ENCODE data around the gene P2RY11. TPM values are rescaled to one million over a fixed set of nuclear protein-coding genes. Genes with fewer than 3 reads are reported as not detected.

P2RY11 gene
- total RNA-seq, 4 donors from 2014 or later, result 16.4 to 32.9 (median 19.9) TPM

DNA sequence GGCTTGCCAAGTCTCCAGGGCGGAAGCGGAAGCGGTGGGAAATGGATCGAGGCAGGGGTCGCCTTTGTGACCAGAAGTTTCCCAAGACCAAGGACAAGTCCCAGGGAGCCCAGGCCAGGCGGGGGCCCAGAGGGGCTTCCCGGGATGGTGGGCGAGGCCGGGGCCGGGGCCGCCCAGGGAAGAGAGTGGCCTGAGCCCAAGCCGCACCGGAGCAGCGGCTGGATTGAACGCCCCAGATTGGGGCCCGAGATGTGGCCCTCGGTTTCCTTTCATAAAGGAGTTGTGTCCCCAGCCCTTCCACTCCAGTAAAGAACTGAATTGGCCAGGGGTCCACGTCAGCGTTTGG is 548 bp upstream of the P2RY11 start:
- Histone ChIP-seq H3K9me3 (no peaks in the 10 kb centered on the region), H3K36me3 (peaks cover 64% of the 10 kb centered on the region), H3K27ac (no peak overlapping the region), H3K27me3 (no peaks in the 10 kb centered on the region), H3K4me1 (peaks cover 28% of the 10 kb centered on the region), H3K4me3 (no peak overlapping the region)
- no peak for DNase-seq (ENCODE audit: low spot score in 2 of 2)
- 85% methylated on average over 17 of the region's 19 CpGs for WGBS
- TF ChIP-seq, protein P1, sequence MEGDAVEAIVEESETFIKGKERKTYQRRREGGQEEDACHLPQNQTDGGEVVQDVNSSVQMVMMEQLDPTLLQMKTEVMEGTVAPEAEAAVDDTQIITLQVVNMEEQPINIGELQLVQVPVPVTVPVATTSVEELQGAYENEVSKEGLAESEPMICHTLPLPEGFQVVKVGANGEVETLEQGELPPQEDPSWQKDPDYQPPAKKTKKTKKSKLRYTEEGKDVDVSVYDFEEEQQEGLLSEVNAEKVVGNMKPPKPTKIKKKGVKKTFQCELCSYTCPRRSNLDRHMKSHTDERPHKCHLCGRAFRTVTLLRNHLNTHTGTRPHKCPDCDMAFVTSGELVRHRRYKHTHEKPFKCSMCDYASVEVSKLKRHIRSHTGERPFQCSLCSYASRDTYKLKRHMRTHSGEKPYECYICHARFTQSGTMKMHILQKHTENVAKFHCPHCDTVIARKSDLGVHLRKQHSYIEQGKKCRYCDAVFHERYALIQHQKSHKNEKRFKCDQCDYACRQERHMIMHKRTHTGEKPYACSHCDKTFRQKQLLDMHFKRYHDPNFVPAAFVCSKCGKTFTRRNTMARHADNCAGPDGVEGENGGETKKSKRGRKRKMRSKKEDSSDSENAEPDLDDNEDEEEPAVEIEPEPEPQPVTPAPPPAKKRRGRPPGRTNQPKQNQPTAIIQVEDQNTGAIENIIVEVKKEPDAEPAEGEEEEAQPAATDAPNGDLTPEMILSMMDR (IDR thresholded peaks at IDR 0.05), result no peak
- TF ChIP-seq EP300 (IDR thresholded peaks at IDR 0.05), result no peak
- no peak for TF ChIP-seq POLR2AphosphoS5 (IDR thresholded peaks at IDR 0.05)
- no peak for TF ChIP-seq POLR2A (IDR thresholded peaks at IDR 0.05)

GRCh38 chr19:10112037-10112761 is 706 bp downstream of the P2RY11 start:
- Histone ChIP-seq H3K4me1 (peaks cover 19% of the 10 kb centered on the region), H3K27ac (no peak overlapping the region)

GRCh38 chr19:10112895-10113591 is 1.6 kb downstream of the P2RY11 start:
- Histone ChIP-seq H3K9me3 (no peaks in the 10 kb centered on the region), H3K27ac (no peak overlapping the region), H3K4me3 (no peak overlapping the region), H3K4me1 (peaks cover 21% of the 10 kb centered on the region), H3K27me3 (no peaks in the 10 kb centered on the region), H3K36me3 (peaks cover 78% of the 10 kb centered on the region)
- TF ChIP-seq, protein P1 (IDR thresholded peaks at IDR 0.05), result peak in 1 of 2 donors; percentile 67
- TF ChIP-seq POLR2AphosphoS5 (IDR thresholded peaks at IDR 0.05) (no peak), EP300 (IDR thresholded peaks at IDR 0.05) (no peak), POLR2A (IDR thresholded peaks at IDR 0.05) (no peak)
- peak in 1 of 2 donors; percentile 77 for DNase-seq (ENCODE audit: low spot score in 2 of 2)
- WGBS, result 14% methylated on average over 17 of the region's 25 CpGs

More at GRCh38 chr19:10112037-10112761, 706 bp downstream of the P2RY11 start:
- no peaks in the 10 kb centered on the region for H3K27me3 ChIP-seq
- H3K4me3 ChIP-seq, result no peak overlapping the region
- TF ChIP-seq, protein P1 (IDR thresholded peaks at IDR 0.05), result no peak
- TF ChIP-seq POLR2AphosphoS5 (IDR thresholded peaks at IDR 0.05) (no peak), EP300 (IDR thresholded peaks at IDR 0.05) (no peak), POLR2A (IDR thresholded peaks at IDR 0.05) (no peak)
- WGBS, result 52% methylated on average over 18 of the region's 23 CpGs
- peaks cover 77% of the 10 kb centered on the region for H3K36me3 ChIP-seq
- DNase-seq (ENCODE audit: low spot score in 2 of 2), result no peak
- no peaks in the 10 kb centered on the region for H3K9me3 ChIP-seq

DNA sequence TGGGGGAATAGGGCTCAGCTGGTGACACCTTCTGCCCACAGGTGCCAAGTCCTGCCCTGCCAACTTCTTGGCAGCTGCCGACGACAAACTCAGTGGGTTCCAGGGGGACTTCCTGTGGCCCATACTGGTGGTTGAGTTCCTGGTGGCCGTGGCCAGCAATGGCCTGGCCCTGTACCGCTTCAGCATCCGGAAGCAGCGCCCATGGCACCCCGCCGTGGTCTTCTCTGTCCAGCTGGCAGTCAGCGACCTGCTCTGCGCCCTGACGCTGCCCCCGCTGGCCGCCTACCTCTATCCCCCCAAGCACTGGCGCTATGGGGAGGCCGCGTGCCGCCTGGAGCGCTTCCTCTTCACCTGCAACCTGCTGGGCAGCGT is 2.1 kb downstream of the P2RY11 start:
- TF ChIP-seq, protein P1 (IDR thresholded peaks at IDR 0.05), result no peak
- TF ChIP-seq POLR2A (IDR thresholded peaks at IDR 0.05), result no peak
- no peak for TF ChIP-seq EP300 (IDR thresholded peaks at IDR 0.05)
- no peak for TF ChIP-seq POLR2AphosphoS5 (IDR thresholded peaks at IDR 0.05)
- Histone ChIP-seq H3K27me3 (no peaks in the 10 kb centered on the region), H3K27ac (no peak overlapping the region), H3K9me3 (no peaks in the 10 kb centered on the region), H3K36me3 (peaks cover 76% of the 10 kb centered on the region), H3K4me1 (peaks cover 24% of the 10 kb centered on the region), H3K4me3 (no peak overlapping the region)
- no peak for DNase-seq (ENCODE audit: low spot score in 2 of 2)
- WGBS, result 71% methylated on average over 13 of the region's 19 CpGs

DNA sequence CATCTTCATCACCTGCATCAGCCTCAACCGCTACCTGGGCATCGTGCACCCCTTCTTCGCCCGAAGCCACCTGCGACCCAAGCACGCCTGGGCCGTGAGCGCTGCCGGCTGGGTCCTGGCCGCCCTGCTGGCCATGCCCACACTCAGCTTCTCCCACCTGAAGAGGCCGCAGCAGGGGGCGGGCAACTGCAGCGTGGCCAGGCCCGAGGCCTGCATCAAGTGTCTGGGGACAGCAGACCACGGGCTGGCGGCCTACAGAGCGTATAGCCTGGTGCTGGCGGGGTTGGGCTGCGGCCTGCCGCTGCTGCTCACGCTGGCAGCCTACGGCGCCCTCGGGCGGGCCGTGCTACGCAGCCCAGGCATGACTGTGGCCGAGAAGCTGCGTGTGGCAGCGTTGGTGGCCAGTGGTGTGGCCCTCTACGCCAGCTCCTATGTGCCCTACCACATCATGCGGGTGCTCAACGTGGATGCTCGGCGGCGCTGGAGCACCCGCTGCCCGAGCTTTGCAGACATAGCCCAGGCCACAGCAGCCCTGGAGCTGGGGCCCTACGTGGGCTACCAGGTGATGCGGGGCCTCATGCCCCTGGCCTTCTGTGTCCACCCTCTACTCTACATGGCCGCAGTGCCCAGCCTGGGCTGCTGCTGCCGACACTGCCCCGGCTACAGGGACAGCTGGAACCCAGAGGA is 2.6 kb downstream of the P2RY11 start:
- Histone ChIP-seq H3K27me3 (no peaks in the 10 kb centered on the region), H3K36me3 (peaks cover 72% of the 10 kb centered on the region), H3K27ac (no peak overlapping the region), H3K4me1 (peaks cover 29% of the 10 kb centered on the region), H3K9me3 (no peaks in the 10 kb centered on the region), H3K4me3 (no peak overlapping the region)
- no peak for DNase-seq (ENCODE audit: low spot score in 2 of 2)
- TF ChIP-seq EP300 (IDR thresholded peaks at IDR 0.05) (no peak), POLR2A (IDR thresholded peaks at IDR 0.05) (no peak), POLR2AphosphoS5 (IDR thresholded peaks at IDR 0.05) (no peak)
- TF ChIP-seq, protein P1 (IDR thresholded peaks at IDR 0.05), result no peak
- 86% methylated on average over 36 of the region's 43 CpGs for WGBS

All from suprapubic skin (tissue), 4 donors.